Astrocyte (in vitro differentiated cells and primary cell): ENCODE data around the gene CNPY4. TPM values are rescaled to one million over a fixed set of nuclear protein-coding genes. Genes with fewer than 3 reads are reported as not detected.

Experiments
- DNase-seq: peaks from one replicate; pipeline ENCODE4 v3.0.0-alpha.2; 2010; ENCODE audit warnings: low read depth
- FAIRE-seq: peaks from 2 replicates; lab custom pipeline; 2011; peaks lifted over from hg19 to GRCh38; lab: Jason Lieb, UNC
- H2AFZ ChIP-seq: 2 replicates; pipeline ENCODE4 v1.6.0; 2012; ENCODE audit warnings: low read depth, low read length, inconsistent platforms
- H3K27ac ChIP-seq: 2 replicates; pipeline ENCODE4 v1.5.1; 2011; ENCODE audit warnings: low read depth, low read length, inconsistent platforms
- H3K27me3 ChIP-seq: 2 replicates; pipeline ENCODE4 v1.6.0; 2011; ENCODE audit warnings: low read length, inconsistent platforms; ENCODE audit not compliant: insufficient read depth
- H3K36me3 ChIP-seq: 2 replicates; pipeline ENCODE4 v1.5.1; 2011; ENCODE audit warnings: low read length, inconsistent platforms; ENCODE audit not compliant: insufficient read depth
- H3K4me1 ChIP-seq: 2 replicates; pipeline ENCODE4 v1.5.1; 2011; ENCODE audit warnings: low read length, inconsistent platforms; ENCODE audit not compliant: insufficient read depth
- H3K4me2 ChIP-seq: 2 replicates; pipeline ENCODE4 v1.6.0; 2012; ENCODE audit warnings: low read length, inconsistent platforms
- H3K4me3 ChIP-seq: 2 replicates; pipeline ENCODE4 v1.5.1; 2011; ENCODE audit warnings: low read depth, mild to moderate bottlenecking, low read length, inconsistent platforms; ENCODE audit not compliant: insufficient read depth
- H3K79me2 ChIP-seq: 2 replicates; pipeline ENCODE4 v1.6.0; 2012; ENCODE audit warnings: mild to moderate bottlenecking, low read length, inconsistent platforms; ENCODE audit not compliant: insufficient read depth
- H3K9ac ChIP-seq: 2 replicates; pipeline ENCODE4 v1.6.0; 2012; ENCODE audit warnings: mild to moderate bottlenecking, low read length, inconsistent platforms
- H3K9me3 ChIP-seq: 2 replicates; pipeline ENCODE4 v1.5.1; 2012; ENCODE audit warnings: low read depth, mild to moderate bottlenecking, low read length, inconsistent platforms; ENCODE audit not compliant: insufficient read depth
- H4K20me1 ChIP-seq: 2 replicates; pipeline ENCODE4 v1.6.0; 2012; ENCODE audit warnings: low read length, inconsistent platforms; ENCODE audit not compliant: insufficient read depth
- H3K27ac Mint-ChIP-seq: one replicate; pipeline ENCODE4 v1.8.0; 2021; ENCODE audit warnings: mild to moderate bottlenecking, mixed read lengths; ENCODE audit not compliant: unreplicated experiment
- H3K27me3 Mint-ChIP-seq: one replicate; pipeline ENCODE4 v1.8.0; 2021; ENCODE audit warnings: low read depth, mixed read lengths; ENCODE audit not compliant: unreplicated experiment
- H3K36me3 Mint-ChIP-seq: one replicate; pipeline ENCODE4 v1.8.0; 2021; ENCODE audit warnings: low read depth, mixed read lengths; ENCODE audit not compliant: unreplicated experiment
- H3K4me1 Mint-ChIP-seq: one replicate; pipeline ENCODE4 v1.8.0; 2021; ENCODE audit warnings: low read depth, mixed read lengths; ENCODE audit not compliant: unreplicated experiment
- H3K4me3 Mint-ChIP-seq: one replicate; pipeline ENCODE4 v1.8.0; 2021; ENCODE audit warnings: mild to moderate bottlenecking, moderate library complexity, mixed read lengths; ENCODE audit not compliant: unreplicated experiment
- H3K9me3 Mint-ChIP-seq: one replicate; pipeline ENCODE4 v1.8.0; 2021; ENCODE audit warnings: mild to moderate bottlenecking, mixed read lengths; ENCODE audit not compliant: unreplicated experiment
- EZH2 ChIP-seq: IDR thresholded peaks from 2 replicates; pipeline ENCODE4 v1.6.1; 2012; ENCODE audit warnings: mild to moderate bottlenecking, low read length, inconsistent platforms; ENCODE audit not compliant: insufficient read depth
- total RNA-seq: library from RNA; stranded (reverse); gene quantifications from 2 replicates; pipeline ENCODE4 v1.2.1, GENCODE V29; 2021
- TF ChIP-seq, protein P1 (sequence below): IDR thresholded peaks from 2 replicates; pipeline ENCODE4 v1.5.1; 2011; ENCODE audit warnings: low read depth, mild to moderate bottlenecking, inconsistent platforms, low read length, moderate library complexity; ENCODE audit not compliant: insufficient read depth

Gene CNPY4
- total RNA-seq, 1 donor from 2014 or later: 16.4 TPM

DNA sequence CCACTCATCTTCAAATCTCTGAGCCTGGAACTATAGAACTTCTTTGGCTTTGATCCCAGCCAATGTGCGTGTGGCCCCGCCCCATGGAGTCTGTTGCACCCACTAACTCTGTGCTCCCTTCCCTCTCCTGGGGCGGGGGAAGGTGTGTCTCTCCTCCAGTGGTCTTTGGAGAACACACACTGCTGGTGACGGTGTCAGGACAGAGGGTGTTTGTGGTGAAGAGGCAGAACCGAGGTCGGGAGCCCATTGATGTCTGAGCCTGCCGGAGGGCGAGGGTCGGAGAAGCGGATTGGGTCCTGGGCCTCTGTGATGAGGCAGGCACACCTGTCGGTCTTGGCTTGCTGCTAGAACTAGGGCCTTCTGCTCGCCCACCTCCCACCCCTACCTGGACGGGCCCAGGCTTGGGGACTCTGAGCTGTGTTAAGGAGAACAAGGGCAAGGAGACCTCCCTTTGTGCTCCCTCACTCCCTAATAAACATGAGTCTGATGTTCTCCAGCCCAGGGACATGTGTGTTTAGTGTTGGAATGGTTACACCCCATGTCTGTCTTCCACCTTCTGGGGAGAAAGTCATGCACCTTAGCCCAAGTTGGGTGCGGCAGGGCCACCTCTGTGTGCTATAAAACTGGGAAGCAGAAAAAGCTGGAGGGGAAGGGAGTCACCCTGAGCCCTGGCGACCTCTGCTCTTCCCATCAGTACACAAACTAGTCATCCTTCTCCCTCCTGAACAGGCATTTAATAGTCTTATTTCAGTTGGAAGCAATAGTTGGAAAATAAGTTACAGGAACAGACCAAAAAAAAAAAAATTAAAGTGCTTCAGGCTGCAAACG is 34.5 kb downstream of the CNPY4 start:
- FAIRE-seq (no peak), DNase-seq (no peak)
- no peaks in the 10 kb centered on the region for H3K27me3 ChIP-seq
- peaks cover 50% of the 10 kb centered on the region for H4K20me1 ChIP-seq
- H3K27ac ChIP-seq: no peak overlapping the region
- H3K4me3 ChIP-seq: no peak overlapping the region
- H3K36me3 ChIP-seq: peaks cover 9% of the 10 kb centered on the region
- Mint-ChIP-seq H3K4me1 (peaks cover 6% of the 10 kb centered on the region), H3K9me3 (no peaks in the 10 kb centered on the region), H3K27ac (no peak overlapping the region), H3K27me3 (no peaks in the 10 kb centered on the region), H3K4me3 (peak overlapping the region; percentile 11), H3K36me3 (peaks cover 10% of the 10 kb centered on the region)
- H3K9me3 ChIP-seq: no peaks in the 10 kb centered on the region
- peaks cover 10% of the 10 kb centered on the region for H3K4me1 ChIP-seq
- H2AFZ ChIP-seq: no peak overlapping the region
- no peak overlapping the region for H3K9ac ChIP-seq
- no peak for TF ChIP-seq EZH2
- TF ChIP-seq, protein P1, sequence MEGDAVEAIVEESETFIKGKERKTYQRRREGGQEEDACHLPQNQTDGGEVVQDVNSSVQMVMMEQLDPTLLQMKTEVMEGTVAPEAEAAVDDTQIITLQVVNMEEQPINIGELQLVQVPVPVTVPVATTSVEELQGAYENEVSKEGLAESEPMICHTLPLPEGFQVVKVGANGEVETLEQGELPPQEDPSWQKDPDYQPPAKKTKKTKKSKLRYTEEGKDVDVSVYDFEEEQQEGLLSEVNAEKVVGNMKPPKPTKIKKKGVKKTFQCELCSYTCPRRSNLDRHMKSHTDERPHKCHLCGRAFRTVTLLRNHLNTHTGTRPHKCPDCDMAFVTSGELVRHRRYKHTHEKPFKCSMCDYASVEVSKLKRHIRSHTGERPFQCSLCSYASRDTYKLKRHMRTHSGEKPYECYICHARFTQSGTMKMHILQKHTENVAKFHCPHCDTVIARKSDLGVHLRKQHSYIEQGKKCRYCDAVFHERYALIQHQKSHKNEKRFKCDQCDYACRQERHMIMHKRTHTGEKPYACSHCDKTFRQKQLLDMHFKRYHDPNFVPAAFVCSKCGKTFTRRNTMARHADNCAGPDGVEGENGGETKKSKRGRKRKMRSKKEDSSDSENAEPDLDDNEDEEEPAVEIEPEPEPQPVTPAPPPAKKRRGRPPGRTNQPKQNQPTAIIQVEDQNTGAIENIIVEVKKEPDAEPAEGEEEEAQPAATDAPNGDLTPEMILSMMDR: no peak
- H3K79me2 ChIP-seq: peaks cover 48% of the 10 kb centered on the region
- no peak overlapping the region for H3K4me2 ChIP-seq

DNA sequence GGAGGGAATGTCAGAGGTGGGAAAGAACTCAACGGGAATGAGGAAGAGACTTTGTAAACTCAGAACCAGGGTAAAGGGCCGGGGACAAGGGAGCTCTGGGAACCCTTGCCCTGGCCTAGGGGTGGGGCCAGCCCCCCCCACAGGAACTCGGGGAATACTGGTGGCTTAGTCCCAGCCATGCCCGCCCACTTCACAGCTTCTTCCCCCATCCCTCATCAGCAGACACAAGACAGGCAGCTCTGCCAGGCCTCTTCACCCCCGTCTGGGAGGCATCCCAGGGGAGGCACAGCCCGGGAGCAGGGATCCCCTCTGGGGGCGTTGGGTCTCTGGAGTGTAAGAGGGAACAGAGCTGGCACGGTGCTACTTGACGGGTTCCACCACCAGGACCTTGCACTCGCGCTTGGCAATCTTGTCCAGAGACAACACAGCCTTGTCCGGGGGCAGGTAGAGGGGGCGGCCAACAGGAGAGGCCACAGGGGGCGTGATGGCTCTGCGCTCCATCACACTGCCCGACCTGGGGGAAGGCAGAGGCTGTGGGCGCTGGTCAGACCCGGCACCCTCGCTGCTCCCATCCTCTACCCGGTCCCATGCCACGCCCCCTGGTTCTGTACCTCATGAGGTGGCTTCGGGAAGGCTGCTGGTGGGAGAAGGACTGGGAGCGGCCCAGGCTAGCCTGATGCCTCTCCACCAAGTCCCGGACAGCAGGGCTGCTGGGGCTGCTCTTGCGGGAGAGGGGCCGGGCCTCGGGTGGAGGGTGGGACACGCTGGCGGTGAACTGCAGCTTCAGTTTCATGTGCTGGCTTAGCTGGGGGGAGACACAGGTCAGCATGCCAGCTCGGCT is 35.4 kb downstream of the CNPY4 start:
- TF ChIP-seq, protein P1: no peak
- TF ChIP-seq EZH2: no peak
- H3K4me3 Mint-ChIP-seq: no peak overlapping the region
- H3K27ac ChIP-seq: no peak overlapping the region
- H3K9ac ChIP-seq: no peak overlapping the region
- DNase-seq: no peak
- peaks cover 50% of the 10 kb centered on the region for H4K20me1 ChIP-seq
- no peak overlapping the region for H3K4me3 ChIP-seq
- H2AFZ ChIP-seq: no peak overlapping the region
- no peak overlapping the region for H3K4me2 ChIP-seq
- H3K36me3 ChIP-seq: peaks cover 9% of the 10 kb centered on the region
- no peaks in the 10 kb centered on the region for H3K9me3 Mint-ChIP-seq
- peaks cover 7% of the 10 kb centered on the region for H3K4me1 ChIP-seq
- no peak for FAIRE-seq
- H3K27me3 Mint-ChIP-seq: no peaks in the 10 kb centered on the region
- H3K79me2 ChIP-seq: peaks cover 42% of the 10 kb centered on the region
- H3K36me3 Mint-ChIP-seq: peaks cover 10% of the 10 kb centered on the region
- H3K27ac Mint-ChIP-seq: no peak overlapping the region
- no peaks in the 10 kb centered on the region for H3K9me3 ChIP-seq
- H3K4me1 Mint-ChIP-seq: peaks cover 7% of the 10 kb centered on the region
- H3K27me3 ChIP-seq: no peaks in the 10 kb centered on the region
